Colonic mucosa (tissue), 4 donors: ENCODE data around the gene TMEM217. TPM values are rescaled to one million over a fixed set of nuclear protein-coding genes. Genes with fewer than 3 reads are reported as not detected.

ENCODE experiments used
- DNase-seq: peaks from one replicate; pipeline ENCODE4 v3.0.0-alpha.2; 2020
- H3K27ac ChIP-seq: fragments of 200-600 bp; one replicate; pipeline ENCODE4 v1.8.0; 2021
- H3K27me3 ChIP-seq: fragments of 200-600 bp; one replicate; pipeline ENCODE4 v1.8.0; 2021
- H3K36me3 ChIP-seq: fragments of 200-600 bp; one replicate; pipeline ENCODE4 v1.8.0; 2021
- H3K4me1 ChIP-seq: fragments of 200-600 bp; one replicate; pipeline ENCODE4 v1.8.0; 2021; ENCODE audit warnings: mild to moderate bottlenecking
- H3K4me3 ChIP-seq: fragments of 200-600 bp; one replicate; pipeline ENCODE4 v1.8.0; 2021
- H3K9ac ChIP-seq, 2 donors: one replicate each; pipeline ENCODE4 v1.7.0; 2013; ENCODE audit warnings: control low read depth in 2 of 2, low read depth in 2 of 2, low read length in 2 of 2
- H3K9me3 ChIP-seq: fragments of 200-600 bp; one replicate; pipeline ENCODE4 v1.8.0; 2021
- intact Hi-C: fragments of 100-400 bp; cut with DNase I; formaldehyde crosslinking; loops from one replicate; pipeline ENCODE4 v1.14.1; 2022
- total RNA-seq, 2 donors: library from RNA; stranded (reverse); fragmentation: NEBNext Ultra II Directional in 1 of 2; extraction: Animal tissue kit (Norgen Biotek cat#: 25700) in 1 of 2; gene quantifications; one replicate each; pipeline ENCODE4 v1.2.1, GENCODE V29; 2021
- TF ChIP-seq, protein P1 (sequence below): fragments of 200-600 bp; IDR thresholded peaks from one replicate; pipeline ENCODE4 v1.8.0; 2022; ENCODE audit warnings: antibody characterized with exemption, mild to moderate bottlenecking
- donor health status: healthy.
- donor health status: DM: no; HTN: no; CAD: no.
- donor health status: DM: no; HTN: no; CAD: no.

TMEM217 gene
- total RNA-seq, 2 donors from 2014 or later = 0.62 to 1.2 TPM

DNA sequence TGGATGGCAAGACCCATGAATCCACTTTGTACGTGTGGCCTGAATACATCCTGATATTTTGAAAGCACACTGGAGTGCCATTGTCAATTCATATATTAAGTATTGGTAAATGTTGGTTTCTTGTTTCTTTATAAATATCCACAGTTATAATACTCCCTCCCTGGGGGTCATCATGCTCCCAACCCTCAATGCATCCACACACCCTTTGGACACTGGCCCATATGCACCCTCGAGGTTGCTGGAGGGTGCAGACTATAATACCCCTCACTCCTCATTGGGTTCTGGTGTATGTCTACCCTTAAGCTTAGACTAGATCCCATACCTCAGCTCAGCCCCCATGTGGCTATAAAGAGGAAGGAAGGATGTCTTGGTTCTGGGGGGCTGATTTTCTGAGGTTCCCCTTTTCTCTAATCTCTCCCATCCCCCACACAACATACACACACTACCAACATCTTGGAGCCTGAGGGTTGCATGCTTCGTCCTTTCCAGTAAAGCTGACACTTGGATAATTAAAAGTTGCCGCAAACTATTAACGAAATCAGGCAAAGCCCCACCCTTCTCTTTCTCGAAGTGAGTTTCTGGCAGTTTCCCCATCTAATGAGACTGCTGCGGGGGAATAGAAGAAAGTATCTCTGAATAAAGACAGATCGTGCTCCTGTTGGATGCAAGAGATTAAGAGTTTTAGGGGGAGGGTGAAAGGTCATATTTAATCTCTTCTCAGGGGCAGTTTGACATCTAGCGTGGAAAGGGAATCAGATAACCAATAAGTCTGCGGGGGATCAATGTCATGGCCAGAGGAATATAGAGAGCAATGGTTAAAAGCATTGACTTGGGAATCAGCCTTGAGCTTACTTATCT lies 80.6 kb downstream of the TMEM217 start:
- Histone ChIP-seq H3K36me3 (peaks cover 13% of the 10 kb centered on the region), H3K27ac (no peak overlapping the region), H3K9me3 (no peaks in the 10 kb centered on the region), H3K9ac (no peak overlapping the region), H3K4me1 (no peaks in the 10 kb centered on the region), H3K4me3 (no peak overlapping the region), H3K27me3 (no peaks in the 10 kb centered on the region)
- no peak for DNase-seq
- TF ChIP-seq, protein P1, sequence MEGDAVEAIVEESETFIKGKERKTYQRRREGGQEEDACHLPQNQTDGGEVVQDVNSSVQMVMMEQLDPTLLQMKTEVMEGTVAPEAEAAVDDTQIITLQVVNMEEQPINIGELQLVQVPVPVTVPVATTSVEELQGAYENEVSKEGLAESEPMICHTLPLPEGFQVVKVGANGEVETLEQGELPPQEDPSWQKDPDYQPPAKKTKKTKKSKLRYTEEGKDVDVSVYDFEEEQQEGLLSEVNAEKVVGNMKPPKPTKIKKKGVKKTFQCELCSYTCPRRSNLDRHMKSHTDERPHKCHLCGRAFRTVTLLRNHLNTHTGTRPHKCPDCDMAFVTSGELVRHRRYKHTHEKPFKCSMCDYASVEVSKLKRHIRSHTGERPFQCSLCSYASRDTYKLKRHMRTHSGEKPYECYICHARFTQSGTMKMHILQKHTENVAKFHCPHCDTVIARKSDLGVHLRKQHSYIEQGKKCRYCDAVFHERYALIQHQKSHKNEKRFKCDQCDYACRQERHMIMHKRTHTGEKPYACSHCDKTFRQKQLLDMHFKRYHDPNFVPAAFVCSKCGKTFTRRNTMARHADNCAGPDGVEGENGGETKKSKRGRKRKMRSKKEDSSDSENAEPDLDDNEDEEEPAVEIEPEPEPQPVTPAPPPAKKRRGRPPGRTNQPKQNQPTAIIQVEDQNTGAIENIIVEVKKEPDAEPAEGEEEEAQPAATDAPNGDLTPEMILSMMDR = no peak
- intact Hi-C loops = no loop called here

DNA sequence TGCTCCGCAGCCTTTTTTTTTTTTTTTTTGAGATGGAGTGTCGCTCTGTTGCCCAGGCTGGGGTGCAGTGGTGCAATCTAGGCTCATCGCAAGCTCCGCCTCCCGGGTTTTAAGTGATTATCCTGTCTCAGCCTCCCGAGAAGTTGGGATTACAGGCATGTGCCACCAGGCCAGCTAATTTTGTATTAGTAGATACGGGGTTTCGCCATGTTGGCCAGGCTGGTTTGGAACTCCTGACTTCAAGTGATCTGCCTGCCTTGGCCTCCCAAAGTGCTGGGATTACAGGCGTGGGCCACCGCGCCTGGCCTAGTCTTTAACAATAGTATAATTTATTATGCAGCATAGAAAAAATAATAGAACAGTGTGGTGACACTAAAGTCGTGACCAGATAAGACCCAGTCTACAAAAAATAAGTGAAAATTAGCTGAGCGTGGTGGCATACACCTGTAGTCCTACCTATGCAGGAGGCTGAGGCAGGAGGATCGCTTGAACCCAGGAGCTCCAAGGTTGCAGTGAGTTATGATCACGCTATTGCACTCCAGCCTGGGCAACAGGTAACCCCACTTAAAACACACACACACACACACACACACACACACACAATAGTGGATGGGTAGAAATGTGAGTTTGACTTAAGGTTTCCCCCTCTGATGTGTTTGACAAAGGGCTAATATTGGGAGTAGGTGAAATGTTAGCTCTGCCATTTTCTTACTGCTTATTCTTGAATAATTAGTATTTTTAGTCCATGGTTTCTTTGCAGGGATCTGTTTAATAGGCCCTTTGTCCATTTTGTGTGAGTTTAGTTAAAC lies 81.5 kb downstream of the TMEM217 start:
- H3K9me3 ChIP-seq = no peaks in the 10 kb centered on the region
- TF ChIP-seq, protein P1 = no peak
- H3K27ac ChIP-seq = no peak overlapping the region
- no peak for DNase-seq
- H3K27me3 ChIP-seq = no peaks in the 10 kb centered on the region
- H3K4me3 ChIP-seq = no peak overlapping the region
- intact Hi-C loops = no loop called here
- no peaks in the 10 kb centered on the region for H3K4me1 ChIP-seq
- H3K36me3 ChIP-seq = peaks cover 13% of the 10 kb centered on the region
- H3K9ac ChIP-seq = no peak overlapping the region

DNA sequence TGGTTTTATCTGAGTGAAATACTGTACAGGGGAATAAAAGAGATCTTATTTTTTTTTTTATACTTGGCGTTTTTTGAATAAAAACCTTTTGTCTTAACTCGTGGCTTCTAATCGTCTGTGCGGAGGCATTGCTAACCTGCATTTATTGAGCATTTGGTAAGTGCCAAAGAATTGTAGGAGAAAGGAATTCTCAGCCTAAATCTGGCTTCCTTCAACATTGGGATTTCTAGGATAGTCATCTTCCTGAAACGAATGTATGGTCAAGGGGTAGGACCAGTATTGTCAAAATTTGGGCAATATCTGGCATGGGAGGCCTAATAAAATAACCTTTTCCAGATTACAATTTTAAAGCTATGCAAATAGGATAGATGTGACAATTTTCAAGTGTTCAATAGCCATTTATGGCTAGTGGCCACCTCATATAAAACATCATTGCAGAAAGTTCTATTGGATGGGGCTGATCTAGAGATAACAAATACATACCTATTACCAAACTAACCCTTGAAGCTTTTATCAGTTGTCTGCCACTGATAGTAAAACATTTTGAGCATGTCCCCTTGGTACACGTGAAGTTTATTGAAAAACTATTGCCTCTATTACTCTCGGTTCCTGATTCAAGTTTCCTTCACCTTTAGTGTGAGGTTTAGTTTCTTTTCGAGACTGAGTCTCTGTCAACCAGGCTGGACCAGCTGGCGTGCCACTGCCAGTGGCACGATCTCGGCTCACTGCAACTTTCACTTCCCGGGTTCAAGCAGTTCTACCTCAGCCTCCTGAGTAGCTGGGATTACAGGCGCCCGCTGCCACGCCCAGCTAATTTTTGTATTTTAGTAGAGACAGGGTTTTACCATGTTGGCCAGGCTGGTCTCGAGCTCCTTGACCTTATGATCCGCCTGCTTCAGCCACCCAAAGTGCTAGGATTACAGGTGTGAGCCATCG lies 82.3 kb downstream of the TMEM217 start:
- Histone ChIP-seq H3K9me3 (no peaks in the 10 kb centered on the region), H3K27ac (no peak overlapping the region), H3K4me1 (no peaks in the 10 kb centered on the region)

DNA sequence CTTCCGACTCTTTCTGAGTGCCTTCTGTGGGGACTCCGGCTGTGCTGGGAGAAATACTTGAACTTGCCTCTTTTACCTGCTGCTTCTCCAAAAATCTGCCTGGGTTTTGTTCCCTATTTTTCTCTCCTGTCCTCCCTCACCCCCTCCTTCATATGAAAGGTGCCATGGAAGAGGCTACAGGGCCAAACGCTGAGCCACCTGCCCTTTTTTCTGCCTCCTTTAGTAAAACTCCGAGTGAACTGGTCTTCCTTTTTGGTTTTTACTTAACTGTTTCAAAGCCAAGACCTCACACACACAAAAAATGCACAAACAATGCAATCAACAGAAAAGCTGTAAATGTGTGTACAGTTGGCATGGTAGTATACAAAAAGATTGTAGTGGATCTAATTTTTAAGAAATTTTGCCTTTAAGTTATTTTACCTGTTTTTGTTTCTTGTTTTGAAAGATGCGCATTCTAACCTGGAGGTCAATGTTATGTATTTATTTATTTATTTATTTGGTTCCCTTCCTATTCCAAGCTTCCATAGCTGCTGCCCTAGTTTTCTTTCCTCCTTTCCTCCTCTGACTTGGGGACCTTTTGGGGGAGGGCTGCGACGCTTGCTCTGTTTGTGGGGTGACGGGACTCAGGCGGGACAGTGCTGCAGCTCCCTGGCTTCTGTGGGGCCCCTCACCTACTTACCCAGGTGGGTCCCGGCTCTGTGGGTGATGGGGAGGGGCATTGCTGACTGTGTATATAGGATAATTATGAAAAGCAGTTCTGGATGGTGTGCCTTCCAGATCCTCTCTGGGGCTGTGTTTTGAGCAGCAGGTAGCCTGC lies 83.2 kb downstream of the TMEM217 start:
- intact Hi-C loops = loop anchor here (5.0 kb wide), 1 partner anchor 33 kb away; no protein-coding TSS in a partner anchor
- no peak for DNase-seq
- no peaks in the 10 kb centered on the region for H3K4me1 ChIP-seq
- peaks cover 13% of the 10 kb centered on the region for H3K36me3 ChIP-seq
- no peak overlapping the region for H3K27ac ChIP-seq
- peak overlapping the region in 1 of 2 donors; percentile 29 for H3K9ac ChIP-seq
- TF ChIP-seq, protein P1 = no peak
- no peaks in the 10 kb centered on the region for H3K27me3 ChIP-seq
- no peaks in the 10 kb centered on the region for H3K9me3 ChIP-seq
- H3K4me3 ChIP-seq = peak overlapping the region; percentile 14

More for the DNA sequence above, 82.3 kb downstream of the TMEM217 start:
- TF ChIP-seq, protein P1 = no peak
- H3K36me3 ChIP-seq = peaks cover 13% of the 10 kb centered on the region
- intact Hi-C loops = no loop called here
- no peak overlapping the region for H3K9ac ChIP-seq
- DNase-seq = no peak
- no peak overlapping the region for H3K4me3 ChIP-seq
- no peaks in the 10 kb centered on the region for H3K27me3 ChIP-seq
